Activated CD4-positive, alpha-beta T cell treated with anti-CD3 and anti-CD28 coated beads, Interleukin-2, amount 50 U/mL, for 48 hours (primary cell): ENCODE results near the gene NPTN.
"Not testable (repeated sequence)": the region's sequence is repeated elsewhere in the genome, so short reads cannot be mapped to it uniquely, and the experiment has no call there.

Source experiments
- DNase-seq, 2 experiments: peaks; one replicate each; pipeline ENCODE4 v3.0.0-alpha.2; 2020

Gene NPTN

DNA sequence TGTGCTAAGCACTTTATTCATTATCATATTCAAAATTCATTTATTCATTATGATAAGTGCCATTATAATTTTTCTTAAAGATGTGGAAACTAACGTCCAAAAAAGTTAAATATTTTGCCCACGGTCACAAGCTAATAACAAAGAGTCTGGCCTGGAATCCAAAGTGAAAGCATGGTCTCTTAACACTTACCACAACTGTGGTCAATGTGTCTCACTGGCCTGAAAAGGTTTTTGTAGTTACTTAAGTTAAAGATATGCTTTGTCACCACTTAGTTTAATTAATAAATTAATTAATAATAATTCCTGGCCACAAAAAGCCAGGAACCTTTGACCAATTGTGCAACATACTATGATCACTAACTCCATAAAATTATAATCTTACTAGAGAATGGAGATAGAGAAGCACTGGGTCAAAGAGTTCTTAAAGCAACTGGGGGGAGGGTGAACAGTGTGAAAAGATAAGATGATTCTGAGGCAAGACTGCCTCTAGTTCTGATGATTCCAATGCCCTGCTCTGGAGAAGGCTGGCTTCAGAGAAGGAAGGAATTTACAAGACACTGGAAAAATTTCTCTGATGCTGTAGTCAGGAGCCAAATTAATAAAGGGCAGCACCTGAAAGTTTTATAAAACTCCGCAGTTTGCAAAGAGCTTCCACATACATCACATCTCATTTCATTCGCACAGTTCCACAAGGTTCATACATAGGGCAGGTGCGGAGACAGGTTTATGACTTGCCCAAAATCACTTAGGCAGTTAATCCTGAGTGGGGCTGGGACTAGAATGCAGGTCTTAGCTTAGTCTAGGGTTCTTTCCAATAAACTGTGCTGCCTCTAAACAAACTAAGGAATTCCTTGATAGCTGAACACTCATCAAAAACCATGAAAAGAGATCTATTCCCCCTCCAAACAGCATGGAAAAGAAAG is 32.5 kb downstream of the NPTN start:
- DNase-seq: no peak

DNA sequence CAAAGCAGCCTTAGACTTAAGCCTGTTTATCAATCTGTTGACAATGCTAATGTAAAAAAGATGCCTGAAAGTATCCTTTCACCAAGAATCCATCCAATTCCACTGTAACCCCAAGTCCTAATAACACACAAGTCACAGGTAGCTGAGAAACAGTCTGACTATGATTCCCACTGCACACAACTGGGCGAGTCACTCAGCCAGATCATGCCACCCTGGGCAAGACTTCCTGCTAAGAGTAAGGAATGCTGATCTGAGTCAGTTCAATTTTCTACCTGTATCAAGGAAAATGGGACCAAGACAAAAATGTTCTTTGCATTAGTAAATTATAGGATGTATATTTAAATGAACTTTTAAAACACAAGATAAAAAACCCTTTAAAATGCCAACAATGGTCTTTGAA is 33.3 kb downstream of the NPTN start:
- no peak for DNase-seq

- DNase-seq: no peak
Observed at GRCh38 chr15:73598530-73599160, 34.5 kb downstream of the NPTN start.

GRCh38 chr15:73597036-73597638 is 36.1 kb downstream of the NPTN start:
- DNase-seq: no peak

GRCh38 chr15:73596174-73596573 is 37.0 kb downstream of the NPTN start:
- no peak for DNase-seq

GRCh38 chr15:73594109-73594508 is 39.1 kb downstream of the NPTN start:
- DNase-seq: no peak

DNA sequence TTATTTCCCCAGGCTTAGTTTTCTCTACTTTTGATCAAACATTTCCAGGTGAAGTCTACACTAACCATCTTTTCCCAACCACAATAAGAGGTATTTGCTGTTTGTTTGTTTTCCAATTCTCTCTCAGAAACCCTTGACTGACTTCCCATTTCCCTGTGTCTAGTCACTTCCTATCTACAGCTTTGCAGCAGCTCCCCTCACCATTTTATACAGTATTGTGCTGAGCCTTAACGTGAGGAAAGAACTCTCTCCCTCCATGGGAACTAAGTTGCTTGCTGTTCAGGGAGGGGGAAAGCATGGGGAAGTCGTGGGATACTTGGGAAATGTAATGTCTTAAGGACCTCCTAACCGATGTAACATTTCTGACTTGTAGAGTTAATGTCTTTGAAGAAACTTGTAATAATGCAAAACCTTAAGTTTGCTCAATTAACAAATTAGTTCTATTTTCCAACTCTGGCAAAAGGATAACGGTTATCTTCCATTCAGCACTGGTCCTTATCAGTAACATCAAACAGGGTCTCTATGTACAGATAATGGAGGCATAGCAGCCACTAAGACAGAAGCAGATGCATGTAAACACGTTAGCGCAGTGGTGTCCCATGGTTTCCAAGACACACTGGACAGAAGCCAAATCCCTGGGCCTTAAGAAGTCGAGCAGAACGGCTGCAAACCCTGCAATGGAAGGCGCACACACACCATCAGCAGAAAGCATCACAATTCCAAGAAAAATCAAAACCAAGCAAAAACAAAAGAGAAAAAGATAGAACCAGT is 39.7 kb downstream of the NPTN start:
- DNase-seq: no peak

- no peak for DNase-seq
Observed at GRCh38 chr15:73590263-73590662, 42.9 kb downstream of the NPTN start.

DNA sequence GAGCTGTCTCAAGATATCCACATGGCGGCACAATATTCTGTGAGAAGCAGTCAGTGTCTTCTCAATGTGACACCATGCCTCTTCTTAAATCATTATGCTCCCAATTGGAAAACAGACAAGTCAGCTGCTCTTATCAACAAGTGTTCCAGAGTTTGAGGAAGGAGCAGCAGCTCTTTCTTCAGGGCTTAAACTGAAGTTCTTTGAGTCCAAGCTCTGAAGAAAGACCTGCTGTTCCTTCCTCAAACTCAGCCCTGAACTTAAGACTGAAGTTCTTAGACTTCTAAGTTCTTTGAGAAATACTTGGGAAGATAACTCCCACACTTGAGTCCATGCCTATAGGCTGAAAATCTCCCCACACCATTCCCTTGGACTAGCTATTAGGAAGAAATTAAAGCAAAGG is 43.4 kb downstream of the NPTN start:
- no peak for DNase-seq

GRCh38 chr15:73585871-73586654 is 47.1 kb downstream of the NPTN start:
- no peak for DNase-seq

GRCh38 chr15:73584699-73585420 is 48.3 kb downstream of the NPTN start:
- no peak for DNase-seq

DNA sequence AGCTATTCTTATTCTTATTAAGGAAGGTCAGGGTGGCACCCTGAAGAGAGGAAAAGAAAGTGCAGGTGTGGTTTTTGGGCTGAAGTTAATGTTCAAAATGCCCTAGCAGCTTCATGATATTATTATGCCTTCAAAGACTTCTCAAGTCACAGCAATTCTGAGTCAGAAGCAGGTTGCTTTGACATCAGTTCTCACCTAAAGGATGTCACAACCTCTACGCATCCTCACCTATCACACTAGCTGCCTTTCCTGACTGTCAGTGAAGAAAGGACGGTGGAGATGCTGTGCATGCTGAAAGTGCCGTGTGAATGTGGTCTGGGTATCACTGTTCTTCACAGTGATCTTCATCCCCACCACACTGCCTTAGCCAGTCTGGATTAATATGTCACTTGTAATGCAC is 49.6 kb downstream of the NPTN start:
- no peak for DNase-seq

DNA sequence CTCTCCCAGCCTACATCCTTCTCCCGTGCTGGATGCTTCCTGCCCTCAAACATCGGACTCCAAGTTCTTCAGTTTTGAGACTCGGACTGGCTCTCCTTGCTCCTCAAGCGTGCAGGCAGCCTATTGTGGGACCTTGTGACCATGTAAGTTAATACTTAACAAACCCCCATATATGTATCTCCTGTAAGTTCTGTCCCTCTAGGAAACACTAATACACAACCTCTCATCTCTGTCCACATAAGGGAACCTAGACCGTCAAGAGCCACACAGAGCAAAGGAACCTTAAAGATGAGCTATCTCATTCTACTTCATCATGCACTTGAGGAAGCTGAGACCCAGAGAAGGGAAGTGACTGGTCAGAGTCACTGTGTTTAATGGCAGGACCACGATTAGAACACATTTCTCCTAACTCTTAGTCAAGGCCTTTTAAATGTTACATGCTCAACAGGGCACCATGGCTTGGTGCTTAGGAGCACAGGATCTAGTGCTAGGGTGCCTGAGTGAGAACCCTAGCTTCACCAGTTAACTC is 50.3 kb downstream of the NPTN start:
- DNase-seq: no peak

DNA sequence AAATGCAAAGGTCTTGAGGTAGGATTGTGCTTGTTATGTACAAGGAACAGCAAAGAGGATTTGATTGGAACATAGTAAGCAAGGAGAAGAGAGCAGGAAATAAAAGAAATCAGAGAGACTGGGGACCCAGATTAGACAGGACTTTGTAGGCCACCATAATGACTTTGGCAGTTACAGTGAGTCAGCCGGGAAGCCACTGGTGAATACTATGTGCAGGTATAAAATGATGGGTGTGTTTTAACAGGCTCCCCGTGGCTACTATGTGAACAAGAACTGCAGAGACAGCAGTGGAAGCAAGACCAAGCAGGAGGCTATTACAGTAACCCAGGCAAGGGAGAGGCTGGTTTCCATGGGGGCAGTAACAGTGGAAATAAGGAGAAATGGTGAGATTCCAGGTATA is 55.2 kb downstream of the NPTN start:
- DNase-seq: no peak

- DNase-seq: not testable (repeated sequence)
Observed at GRCh38 chr15:73577593-73577992, 55.6 kb downstream of the NPTN start.

- no peak for DNase-seq
Observed at GRCh38 chr15:73575636-73576247, 57.4 kb downstream of the NPTN start.

- DNase-seq: no peak
Observed at GRCh38 chr15:73573572-73573971, 59.6 kb downstream of the NPTN start.

- DNase-seq: no peak
Observed at GRCh38 chr15:73573037-73573436, 60.2 kb downstream of the NPTN start.

GRCh38 chr15:73572296-73572695 is 60.9 kb downstream of the NPTN start:
- no peak for DNase-seq

DNA sequence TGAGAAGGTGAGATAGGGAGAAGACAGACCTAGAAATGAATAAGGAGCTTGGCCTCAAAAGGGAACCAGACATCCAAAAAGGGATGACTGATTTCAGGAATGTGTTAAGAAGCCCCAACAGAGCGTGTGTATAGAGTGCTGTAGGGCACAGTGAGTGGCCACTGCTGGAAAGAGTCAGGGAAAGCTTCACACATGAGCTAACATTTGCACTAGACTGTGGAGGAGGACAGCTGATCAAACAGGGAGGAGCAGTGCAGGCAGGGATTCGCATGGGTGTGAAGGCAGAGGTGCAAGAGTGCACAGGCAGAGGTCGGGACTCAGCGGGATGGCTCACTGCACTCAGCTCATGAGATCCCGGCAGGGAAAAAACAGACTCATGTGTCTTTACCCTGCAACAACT is 61.8 kb downstream of the NPTN start:
- DNase-seq: no peak
